ENCODE results near the gene IQGAP1.

The IQGAP1 gene

DNA sequence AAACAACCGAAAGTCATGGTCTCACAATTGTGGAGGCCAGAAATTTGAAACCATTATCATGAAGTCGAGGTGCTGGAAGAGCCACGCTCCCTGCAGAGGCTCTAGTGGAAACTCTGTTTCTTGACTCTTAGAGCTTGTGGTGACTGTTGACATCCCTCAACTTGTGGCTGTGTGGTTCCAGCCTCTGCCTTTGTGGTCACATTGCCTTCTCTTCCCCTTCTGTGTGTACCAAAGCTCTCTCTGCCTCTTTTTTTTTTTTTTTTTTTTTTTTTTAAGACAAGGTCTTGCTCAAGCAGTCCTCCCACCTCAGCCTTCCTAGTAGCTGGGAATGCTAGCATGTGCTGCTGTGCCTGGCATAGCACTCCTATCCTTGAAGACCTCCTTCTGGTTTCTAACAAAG, 93.0 kb downstream of the IQGAP1 start:
- TF ChIP-seq, protein P1, sequence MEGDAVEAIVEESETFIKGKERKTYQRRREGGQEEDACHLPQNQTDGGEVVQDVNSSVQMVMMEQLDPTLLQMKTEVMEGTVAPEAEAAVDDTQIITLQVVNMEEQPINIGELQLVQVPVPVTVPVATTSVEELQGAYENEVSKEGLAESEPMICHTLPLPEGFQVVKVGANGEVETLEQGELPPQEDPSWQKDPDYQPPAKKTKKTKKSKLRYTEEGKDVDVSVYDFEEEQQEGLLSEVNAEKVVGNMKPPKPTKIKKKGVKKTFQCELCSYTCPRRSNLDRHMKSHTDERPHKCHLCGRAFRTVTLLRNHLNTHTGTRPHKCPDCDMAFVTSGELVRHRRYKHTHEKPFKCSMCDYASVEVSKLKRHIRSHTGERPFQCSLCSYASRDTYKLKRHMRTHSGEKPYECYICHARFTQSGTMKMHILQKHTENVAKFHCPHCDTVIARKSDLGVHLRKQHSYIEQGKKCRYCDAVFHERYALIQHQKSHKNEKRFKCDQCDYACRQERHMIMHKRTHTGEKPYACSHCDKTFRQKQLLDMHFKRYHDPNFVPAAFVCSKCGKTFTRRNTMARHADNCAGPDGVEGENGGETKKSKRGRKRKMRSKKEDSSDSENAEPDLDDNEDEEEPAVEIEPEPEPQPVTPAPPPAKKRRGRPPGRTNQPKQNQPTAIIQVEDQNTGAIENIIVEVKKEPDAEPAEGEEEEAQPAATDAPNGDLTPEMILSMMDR (IDR thresholded peaks at IDR 0.05; ENCODE audit: low read depth, low read length, missing control alignments): no peak

GRCh38 chr15:90482124-90483011, 94.3 kb downstream of the IQGAP1 start:
- DNase-seq (ENCODE audit: low read depth): peak; percentile 35
- no peak overlapping the region for H3K4me3 ChIP-seq (ENCODE audit: low read depth, low read length)
- TF ChIP-seq, protein P1 (IDR thresholded peaks at IDR 0.05; ENCODE audit: low read depth, low read length, missing control alignments): peak; percentile 76
- in situ Hi-C loops (cut with HindIII; ENCODE audit: low sequenced_read_pairs): no loop called here

More for the DNA sequence above, 93.0 kb downstream of the IQGAP1 start:
- no peak for DNase-seq (ENCODE audit: low read depth)
- H3K4me3 ChIP-seq (ENCODE audit: low read depth, low read length): no peak overlapping the region
- in situ Hi-C loops (cut with HindIII; ENCODE audit: low sequenced_read_pairs): no loop called here

DNA sequence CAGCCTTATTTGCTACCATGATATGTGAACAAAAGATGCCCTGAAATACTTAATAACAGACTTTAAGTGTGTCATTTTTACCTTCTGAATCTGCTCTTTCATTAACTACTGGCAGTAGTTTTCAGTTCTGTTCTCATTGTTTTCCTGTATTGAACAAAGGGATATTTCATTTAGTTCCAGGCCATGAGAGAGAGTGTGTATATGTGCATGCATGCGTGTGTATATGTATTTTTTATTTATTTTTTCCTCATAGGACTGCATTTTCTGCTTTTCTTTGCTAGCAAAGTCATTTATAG, 94.9 kb downstream of the IQGAP1 start:
- DNase-seq (ENCODE audit: low read depth): no peak
- in situ Hi-C loops (cut with HindIII; ENCODE audit: low sequenced_read_pairs): no loop called here
- no peak overlapping the region for H3K4me3 ChIP-seq (ENCODE audit: low read depth, low read length)
- TF ChIP-seq, protein P1 (IDR thresholded peaks at IDR 0.05; ENCODE audit: low read depth, low read length, missing control alignments): no peak

- TF ChIP-seq, protein P1 (IDR thresholded peaks at IDR 0.05; ENCODE audit: low read depth, low read length, missing control alignments): no peak
- DNase-seq (ENCODE audit: low read depth): no peak
- in situ Hi-C loops (cut with HindIII; ENCODE audit: low sequenced_read_pairs): no loop called here
- no peak overlapping the region for H3K4me3 ChIP-seq (ENCODE audit: low read depth, low read length)
These were observed 95.6 kb downstream of the IQGAP1 start for GRCh38 chr15:90483637-90484036.

GRCh38 chr15:90487186-90487585, 99.1 kb downstream of the IQGAP1 start:
- DNase-seq (ENCODE audit: low read depth): no peak
- no peak overlapping the region for H3K4me3 ChIP-seq (ENCODE audit: low read depth, low read length)
- in situ Hi-C loops (cut with HindIII; ENCODE audit: low sequenced_read_pairs): no loop called here
- TF ChIP-seq, protein P1 (IDR thresholded peaks at IDR 0.05; ENCODE audit: low read depth, low read length, missing control alignments): no peak

DNA sequence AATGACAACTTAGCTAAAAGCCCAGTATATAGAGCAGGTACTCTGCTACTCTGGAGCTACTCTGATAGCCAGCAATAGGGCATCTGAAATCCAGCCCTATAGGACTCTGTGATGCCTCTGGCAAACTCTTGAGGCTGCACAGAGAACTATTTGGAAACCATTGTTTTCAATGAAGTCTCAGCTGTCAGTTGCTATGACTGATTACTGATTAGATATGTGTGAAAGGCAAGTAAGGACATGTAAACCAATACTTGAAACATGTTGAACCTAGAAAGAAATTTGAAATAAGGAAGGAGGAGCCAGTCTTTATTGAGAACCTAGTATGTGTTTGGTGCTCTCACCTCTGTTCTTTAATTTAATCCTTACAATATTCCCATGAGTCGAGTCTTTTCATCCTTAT, 101.5 kb downstream of the IQGAP1 start:
- TF ChIP-seq, protein P1 (IDR thresholded peaks at IDR 0.05; ENCODE audit: low read depth, low read length, missing control alignments): no peak
- H3K4me3 ChIP-seq (ENCODE audit: low read depth, low read length): no peak overlapping the region
- DNase-seq (ENCODE audit: low read depth): no peak
- in situ Hi-C loops (cut with HindIII; ENCODE audit: low sequenced_read_pairs): no loop called here

Measured in astrocyte of the cerebellum (primary cell).